ENCODE results near the gene KLHL5. TPM values are rescaled to one million over a fixed set of nuclear protein-coding genes. Genes with fewer than 3 reads are reported as not detected.
A peak's percentile ranks its signal among the peaks of the same experiment; 100 is the strongest.

Gene KLHL5
- total RNA-seq, 4 donors from 2014 or later, result 19.7 to 27.3 (median 24.7) TPM

DNA sequence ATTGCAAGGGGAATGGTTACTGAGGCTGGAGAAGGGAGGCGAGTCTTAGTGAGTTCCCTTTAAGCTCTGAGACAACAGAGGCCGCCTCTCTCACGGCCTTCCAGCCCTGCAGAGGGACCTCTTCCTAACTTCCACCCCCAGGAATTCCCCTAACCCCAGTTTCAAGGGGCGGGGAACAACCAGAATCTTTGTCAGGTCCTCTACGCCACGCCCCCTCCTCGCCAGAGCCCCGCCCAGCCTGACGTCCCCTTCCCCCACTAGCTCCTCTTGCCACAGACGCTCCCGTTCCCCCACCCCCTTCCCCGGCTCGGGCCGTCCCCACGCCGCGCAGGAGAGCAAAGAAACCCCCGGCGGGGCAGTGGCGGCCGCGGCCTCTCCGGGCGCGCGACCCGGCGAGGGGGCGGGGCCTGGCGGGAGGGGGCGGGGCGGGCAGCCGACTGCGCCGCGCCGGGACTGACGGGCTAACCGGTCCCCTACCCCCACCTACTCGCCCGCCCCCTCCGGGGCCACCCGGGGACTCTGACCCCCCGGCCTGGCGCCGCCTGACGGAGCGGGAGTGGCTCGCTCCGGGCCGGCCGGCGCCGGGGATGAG is 17.6 kb upstream of the KLHL5 start:
- TF ChIP-seq, protein P1, sequence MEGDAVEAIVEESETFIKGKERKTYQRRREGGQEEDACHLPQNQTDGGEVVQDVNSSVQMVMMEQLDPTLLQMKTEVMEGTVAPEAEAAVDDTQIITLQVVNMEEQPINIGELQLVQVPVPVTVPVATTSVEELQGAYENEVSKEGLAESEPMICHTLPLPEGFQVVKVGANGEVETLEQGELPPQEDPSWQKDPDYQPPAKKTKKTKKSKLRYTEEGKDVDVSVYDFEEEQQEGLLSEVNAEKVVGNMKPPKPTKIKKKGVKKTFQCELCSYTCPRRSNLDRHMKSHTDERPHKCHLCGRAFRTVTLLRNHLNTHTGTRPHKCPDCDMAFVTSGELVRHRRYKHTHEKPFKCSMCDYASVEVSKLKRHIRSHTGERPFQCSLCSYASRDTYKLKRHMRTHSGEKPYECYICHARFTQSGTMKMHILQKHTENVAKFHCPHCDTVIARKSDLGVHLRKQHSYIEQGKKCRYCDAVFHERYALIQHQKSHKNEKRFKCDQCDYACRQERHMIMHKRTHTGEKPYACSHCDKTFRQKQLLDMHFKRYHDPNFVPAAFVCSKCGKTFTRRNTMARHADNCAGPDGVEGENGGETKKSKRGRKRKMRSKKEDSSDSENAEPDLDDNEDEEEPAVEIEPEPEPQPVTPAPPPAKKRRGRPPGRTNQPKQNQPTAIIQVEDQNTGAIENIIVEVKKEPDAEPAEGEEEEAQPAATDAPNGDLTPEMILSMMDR (IDR thresholded peaks at IDR 0.05), result no peak
- peak in 1 of 2 donors; percentile 29 for TF ChIP-seq POLR2A (IDR thresholded peaks at IDR 0.05)
- DNase-seq, result peak; percentile 90 to 94
- H3K4me1 ChIP-seq, result peaks cover 0 to 4% of the 10 kb centered on the region in 2 donors
- peak overlapping the region; percentile 55 to 87 (median 77) for H3K27ac ChIP-seq
- H3K4me3 ChIP-seq (replicated peaks in 1 of 3), result peak overlapping the region; percentile 64 to 89 (median 68)
- 0 to 2% methylated on average over 5 to 9 of the region's 54 CpGs for WGBS, 2 donors
- H3K27me3 ChIP-seq, result no peaks in the 10 kb centered on the region
- intact Hi-C loops (cut with DNase I), result no loop called here
- H3K36me3 ChIP-seq, result no peaks in the 10 kb centered on the region
- H3K9me3 ChIP-seq, result no peaks in the 10 kb centered on the region

DNA sequence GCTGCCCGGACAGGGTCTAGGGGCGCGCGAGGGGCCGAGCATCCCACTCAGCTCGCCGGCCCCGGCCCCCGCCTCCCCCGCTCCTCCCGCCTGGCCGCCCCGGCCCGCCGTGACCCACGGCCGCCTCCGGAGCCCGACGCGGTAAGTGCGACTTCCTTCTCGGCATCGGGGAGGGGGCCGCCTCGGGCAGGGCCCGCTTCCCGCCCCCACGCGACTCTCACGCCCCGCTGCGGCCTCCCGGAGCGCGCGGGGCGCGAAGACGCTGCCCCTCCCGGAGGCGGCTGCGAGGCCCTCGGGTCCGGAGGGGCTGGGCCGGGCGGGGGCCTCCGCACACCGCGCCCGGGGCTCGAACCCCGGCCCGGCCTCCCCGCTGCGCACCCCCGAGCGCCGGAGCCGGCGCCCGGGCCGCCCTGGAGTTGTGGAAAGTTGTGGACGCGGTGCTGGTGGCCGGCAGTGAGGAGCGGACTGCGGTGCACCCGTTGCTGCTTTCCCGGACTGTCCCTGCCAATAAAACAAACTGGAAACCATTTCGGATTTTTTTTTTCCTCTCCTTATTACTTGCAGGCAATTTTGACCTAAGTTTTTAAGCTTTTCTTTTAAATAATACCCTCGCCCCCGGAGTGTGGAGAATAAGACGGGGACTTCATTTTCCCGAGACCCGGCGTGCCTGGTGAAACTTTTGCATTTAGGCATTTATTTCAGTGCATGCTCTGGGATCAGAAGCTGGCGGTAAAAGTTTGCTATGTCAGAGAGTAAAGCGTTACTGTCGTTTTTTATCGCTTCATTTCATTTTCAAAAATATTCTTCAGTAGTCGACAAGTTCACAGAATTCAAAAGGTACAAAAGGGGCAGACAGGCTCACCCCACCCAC is 16.8 kb upstream of the KLHL5 start:
- TF ChIP-seq, protein P1 (IDR thresholded peaks at IDR 0.05), result no peak
- TF ChIP-seq POLR2A (IDR thresholded peaks at IDR 0.05), result no peak
- Histone ChIP-seq H3K36me3 (no peaks in the 10 kb centered on the region), H3K4me1 (peaks cover 0 to 4% of the 10 kb centered on the region in 2 donors), H3K4me3 (replicated peaks in 1 of 3) (peak overlapping the region; percentile 64 to 89 (median 68)), H3K9me3 (no peaks in the 10 kb centered on the region), H3K27ac (peak overlapping the region; percentile 55 to 87 (median 77)), H3K27me3 (no peaks in the 10 kb centered on the region)
- peak; percentile 43 to 51 for DNase-seq
- 3% methylated on average over 25 to 33 of the region's 82 CpGs for WGBS, 2 donors
- intact Hi-C loops (cut with DNase I), result no loop called here

DNA sequence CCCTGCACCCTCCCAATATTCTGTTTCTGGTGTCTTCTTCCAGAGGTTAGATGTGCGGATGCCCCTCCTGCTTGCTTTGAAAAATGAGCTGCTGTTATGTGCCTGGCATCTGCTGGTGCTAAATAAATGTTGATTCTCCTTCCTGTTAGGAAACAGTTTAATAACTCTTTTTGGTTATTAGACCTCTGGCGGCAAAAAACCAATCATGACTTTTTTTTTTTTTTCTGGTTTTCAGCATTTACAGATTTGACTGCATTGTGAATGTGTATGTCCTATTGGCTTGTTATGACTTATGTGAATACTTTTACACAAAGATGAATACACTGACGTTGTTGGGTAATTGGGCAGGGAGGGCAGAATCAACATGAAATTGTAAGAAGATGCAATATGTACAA is 16.2 kb upstream of the KLHL5 start:
- peak overlapping the region in 2 of 3 donors; percentile 77 to 87 for H3K27ac ChIP-seq
- no peaks in the 10 kb centered on the region for H3K27me3 ChIP-seq
- no peaks in the 10 kb centered on the region for H3K36me3 ChIP-seq
- H3K4me1 ChIP-seq, result peaks cover 0 to 4% of the 10 kb centered on the region in 2 donors
- H3K9me3 ChIP-seq, result no peaks in the 10 kb centered on the region
- intact Hi-C loops (cut with DNase I), result no loop called here
- DNase-seq, result no peak
- H3K4me3 ChIP-seq (replicated peaks in 1 of 3), result peak overlapping the region in 1 of 3 donors; percentile 89
- no peak for TF ChIP-seq POLR2A (IDR thresholded peaks at IDR 0.05)
- TF ChIP-seq, protein P1 (IDR thresholded peaks at IDR 0.05), result no peak
- 67 to 68% methylated on average over 3 of the region's 3 CpGs for WGBS, 2 donors

DNA sequence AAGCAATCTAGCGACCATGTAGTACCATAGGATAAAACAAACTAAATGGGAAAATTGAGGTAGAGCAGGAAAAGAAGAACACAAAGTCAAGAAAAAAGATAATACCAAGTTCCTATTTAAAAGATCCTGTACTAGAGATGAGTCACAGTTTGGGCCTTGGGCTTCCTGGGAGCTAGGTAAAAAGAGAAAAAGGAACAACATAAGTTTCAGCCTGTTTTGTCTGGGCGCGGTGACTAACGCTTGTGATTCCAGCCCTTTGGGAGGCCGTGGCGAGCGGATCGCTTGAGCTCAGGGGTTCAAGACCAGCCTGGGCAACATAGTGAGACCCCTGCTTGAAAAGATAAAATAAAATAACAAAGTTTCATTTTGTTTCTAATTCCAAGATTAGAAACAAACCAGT is 15.8 kb upstream of the KLHL5 start:
- Histone ChIP-seq H3K4me3 (replicated peaks in 1 of 3) (no peak overlapping the region), H3K27ac (peak overlapping the region in 1 of 3 donors; percentile 77), H3K9me3 (no peaks in the 10 kb centered on the region), H3K4me1 (peaks cover 0 to 4% of the 10 kb centered on the region in 2 donors), H3K36me3 (no peaks in the 10 kb centered on the region), H3K27me3 (no peaks in the 10 kb centered on the region)
- no peak for DNase-seq
- intact Hi-C loops (cut with DNase I), result no loop called here
- WGBS, 2 donors, result 83 to 91% methylated on average over 8 of the region's 8 CpGs
- no peak for TF ChIP-seq POLR2A (IDR thresholded peaks at IDR 0.05)
- TF ChIP-seq, protein P1 (IDR thresholded peaks at IDR 0.05), result no peak

DNA sequence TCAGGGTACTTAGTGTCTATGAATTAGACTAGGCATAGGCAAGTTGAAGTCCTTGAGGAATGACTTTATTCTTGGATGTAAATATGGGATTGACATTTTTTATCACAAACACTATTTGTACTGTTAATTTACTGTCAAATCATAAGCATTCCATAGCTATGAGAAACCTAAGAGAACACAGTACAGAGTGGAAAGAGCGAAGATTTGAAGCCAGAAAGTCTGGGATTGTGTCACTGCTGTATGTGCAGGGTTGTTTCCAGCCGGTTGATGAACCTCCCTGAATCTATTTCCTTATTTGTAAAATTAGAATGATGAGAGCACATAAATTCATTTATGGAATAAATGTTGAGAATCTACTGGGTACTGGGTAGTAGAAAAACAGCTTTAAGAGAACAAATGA is 14.4 kb upstream of the KLHL5 start:
- TF ChIP-seq, protein P1 (IDR thresholded peaks at IDR 0.05), result no peak
- TF ChIP-seq POLR2A (IDR thresholded peaks at IDR 0.05), result no peak
- DNase-seq, result no peak
- H3K27ac ChIP-seq, result no peak overlapping the region
- H3K36me3 ChIP-seq, result no peaks in the 10 kb centered on the region
- no peak overlapping the region for H3K4me3 ChIP-seq (replicated peaks in 1 of 3)
- no peaks in the 10 kb centered on the region for H3K9me3 ChIP-seq
- intact Hi-C loops (cut with DNase I), result no loop called here
- H3K4me1 ChIP-seq, result peaks cover 0 to 4% of the 10 kb centered on the region in 2 donors
- 82 to 91% methylated on average over 2 of the region's 2 CpGs for WGBS, 2 donors
- H3K27me3 ChIP-seq, result no peaks in the 10 kb centered on the region
